ENCODE results near the gene PTPRN2.

PTPRN2 gene

GRCh38 chr7:157769526-157770215 lies 818.0 kb downstream of the PTPRN2 start:
- no peak overlapping the region for H3K4me3 ChIP-seq (ENCODE audit: low read depth, low read length)
- DNase-seq (ENCODE audit: low read depth) = peak; percentile 80
- TF ChIP-seq MYC (IDR thresholded peaks at IDR 0.05; ENCODE audit: low read depth, low read length) (no peak), POLR2A (IDR thresholded peaks at IDR 0.05; ENCODE audit: extremely low read depth, insufficient read length) (no peak), MAX (IDR thresholded peaks at IDR 0.05; ENCODE audit: low read depth, low read length) (no peak)
- TF ChIP-seq, protein P1, sequence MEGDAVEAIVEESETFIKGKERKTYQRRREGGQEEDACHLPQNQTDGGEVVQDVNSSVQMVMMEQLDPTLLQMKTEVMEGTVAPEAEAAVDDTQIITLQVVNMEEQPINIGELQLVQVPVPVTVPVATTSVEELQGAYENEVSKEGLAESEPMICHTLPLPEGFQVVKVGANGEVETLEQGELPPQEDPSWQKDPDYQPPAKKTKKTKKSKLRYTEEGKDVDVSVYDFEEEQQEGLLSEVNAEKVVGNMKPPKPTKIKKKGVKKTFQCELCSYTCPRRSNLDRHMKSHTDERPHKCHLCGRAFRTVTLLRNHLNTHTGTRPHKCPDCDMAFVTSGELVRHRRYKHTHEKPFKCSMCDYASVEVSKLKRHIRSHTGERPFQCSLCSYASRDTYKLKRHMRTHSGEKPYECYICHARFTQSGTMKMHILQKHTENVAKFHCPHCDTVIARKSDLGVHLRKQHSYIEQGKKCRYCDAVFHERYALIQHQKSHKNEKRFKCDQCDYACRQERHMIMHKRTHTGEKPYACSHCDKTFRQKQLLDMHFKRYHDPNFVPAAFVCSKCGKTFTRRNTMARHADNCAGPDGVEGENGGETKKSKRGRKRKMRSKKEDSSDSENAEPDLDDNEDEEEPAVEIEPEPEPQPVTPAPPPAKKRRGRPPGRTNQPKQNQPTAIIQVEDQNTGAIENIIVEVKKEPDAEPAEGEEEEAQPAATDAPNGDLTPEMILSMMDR (IDR thresholded peaks at IDR 0.05; ENCODE audit: low read depth, low read length) = no peak

DNA sequence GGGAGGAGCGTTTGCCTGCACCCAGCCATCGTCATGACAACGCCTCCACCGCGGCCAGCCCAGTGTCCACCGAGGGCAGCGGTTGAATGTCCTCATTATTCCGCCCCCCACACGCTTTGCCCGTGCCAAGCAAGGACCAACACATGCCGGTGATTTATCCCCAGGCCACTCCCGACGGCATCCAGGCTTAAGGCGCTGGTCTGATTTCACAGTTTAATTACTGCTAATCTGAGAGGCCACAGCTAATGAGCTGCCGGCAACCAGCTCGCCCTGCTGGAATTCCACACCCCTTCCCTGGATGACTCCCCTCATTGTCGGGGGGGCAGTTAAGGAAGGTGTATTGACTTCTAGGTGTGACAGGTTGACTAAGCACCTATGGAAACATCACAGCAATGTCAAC lies 818.5 kb downstream of the PTPRN2 start:
- no peak overlapping the region for H3K4me3 ChIP-seq (ENCODE audit: low read depth, low read length)
- TF ChIP-seq POLR2A (IDR thresholded peaks at IDR 0.05; ENCODE audit: extremely low read depth, insufficient read length) (no peak), MAX (IDR thresholded peaks at IDR 0.05; ENCODE audit: low read depth, low read length) (no peak), MYC (IDR thresholded peaks at IDR 0.05; ENCODE audit: low read depth, low read length) (no peak)
- TF ChIP-seq, protein P1 (IDR thresholded peaks at IDR 0.05; ENCODE audit: low read depth, low read length) = no peak
- DNase-seq (ENCODE audit: low read depth) = no peak

DNA sequence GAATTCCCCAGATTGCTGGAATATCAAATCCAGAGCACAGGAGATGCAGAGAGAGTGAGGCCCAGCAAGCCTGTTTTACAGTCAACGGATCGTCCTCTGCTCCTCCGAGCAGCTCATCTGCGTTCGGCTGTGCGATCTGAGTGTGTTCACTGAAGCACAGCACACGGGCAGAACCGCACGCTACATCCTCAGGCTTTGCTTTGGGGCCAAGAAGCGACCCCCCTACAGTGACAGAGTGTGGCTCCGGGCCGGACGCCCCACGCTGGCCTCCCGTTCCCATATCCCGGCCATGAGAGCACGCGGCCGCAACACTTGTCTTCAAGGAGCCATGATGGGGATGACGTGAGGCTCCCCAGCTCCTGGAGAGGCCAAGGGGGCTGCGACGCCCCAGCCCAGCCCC lies 819.4 kb downstream of the PTPRN2 start:
- H3K4me3 ChIP-seq (ENCODE audit: low read depth, low read length) = no peak overlapping the region
- no peak for DNase-seq (ENCODE audit: low read depth)
- no peak for TF ChIP-seq POLR2A (IDR thresholded peaks at IDR 0.05; ENCODE audit: extremely low read depth, insufficient read length)
- TF ChIP-seq MYC (IDR thresholded peaks at IDR 0.05; ENCODE audit: low read depth, low read length) = no peak
- TF ChIP-seq, protein P1 (IDR thresholded peaks at IDR 0.05; ENCODE audit: low read depth, low read length) = no peak
- TF ChIP-seq MAX (IDR thresholded peaks at IDR 0.05; ENCODE audit: low read depth, low read length) = no peak

DNA sequence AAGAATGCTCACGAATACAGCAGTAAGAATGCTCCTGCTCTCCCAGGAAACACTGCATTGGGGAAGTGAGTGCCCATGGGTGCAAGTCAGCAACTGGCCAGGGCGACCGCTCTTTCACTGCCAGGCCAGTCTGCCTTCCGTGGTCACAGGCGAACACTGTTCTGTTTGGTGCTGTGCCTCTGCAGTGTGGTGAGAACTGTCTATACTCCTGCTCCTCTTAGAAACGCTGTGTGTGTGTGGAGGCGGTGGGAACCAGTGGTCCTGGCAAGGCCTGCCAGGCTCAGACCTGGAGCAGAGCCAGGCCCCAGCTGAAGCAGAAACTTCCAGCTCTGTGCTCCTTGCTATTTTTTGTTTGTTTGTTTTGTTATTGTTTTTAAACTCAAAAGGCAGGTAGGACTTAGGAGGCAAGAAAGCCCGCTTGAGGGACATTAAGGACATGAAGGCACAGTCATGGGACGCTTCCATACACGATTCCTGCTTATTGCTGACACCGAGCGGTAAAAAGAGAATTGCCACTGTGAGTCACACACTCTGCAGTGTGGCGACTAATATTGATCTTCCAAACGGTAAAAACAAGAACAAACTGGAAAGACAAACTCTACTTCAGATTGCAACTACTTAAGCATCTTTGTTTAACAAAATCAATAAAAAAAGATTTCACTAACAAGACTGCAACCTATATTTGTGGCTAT lies 820.0 kb downstream of the PTPRN2 start:
- no peak for TF ChIP-seq POLR2A (IDR thresholded peaks at IDR 0.05; ENCODE audit: extremely low read depth, insufficient read length)
- no peak for TF ChIP-seq MAX (IDR thresholded peaks at IDR 0.05; ENCODE audit: low read depth, low read length)
- TF ChIP-seq, protein P1 (IDR thresholded peaks at IDR 0.05; ENCODE audit: low read depth, low read length) = no peak
- TF ChIP-seq MYC (IDR thresholded peaks at IDR 0.05; ENCODE audit: low read depth, low read length) = no peak
- no peak for DNase-seq (ENCODE audit: low read depth)
- no peak overlapping the region for H3K4me3 ChIP-seq (ENCODE audit: low read depth, low read length)

GRCh38 chr7:157766098-157766497 lies 821.5 kb downstream of the PTPRN2 start:
- DNase-seq (ENCODE audit: low read depth) = no peak
- TF ChIP-seq MYC (IDR thresholded peaks at IDR 0.05; ENCODE audit: low read depth, low read length) (no peak), MAX (IDR thresholded peaks at IDR 0.05; ENCODE audit: low read depth, low read length) (no peak)
- TF ChIP-seq, protein P1 (IDR thresholded peaks at IDR 0.05; ENCODE audit: low read depth, low read length) = no peak
- no peak overlapping the region for H3K4me3 ChIP-seq (ENCODE audit: low read depth, low read length)
